Measurements from ENCODE around the gene CETN1.
A peak's percentile ranks its signal among the peaks of the same experiment; 100 is the strongest.

CETN1 gene

DNA sequence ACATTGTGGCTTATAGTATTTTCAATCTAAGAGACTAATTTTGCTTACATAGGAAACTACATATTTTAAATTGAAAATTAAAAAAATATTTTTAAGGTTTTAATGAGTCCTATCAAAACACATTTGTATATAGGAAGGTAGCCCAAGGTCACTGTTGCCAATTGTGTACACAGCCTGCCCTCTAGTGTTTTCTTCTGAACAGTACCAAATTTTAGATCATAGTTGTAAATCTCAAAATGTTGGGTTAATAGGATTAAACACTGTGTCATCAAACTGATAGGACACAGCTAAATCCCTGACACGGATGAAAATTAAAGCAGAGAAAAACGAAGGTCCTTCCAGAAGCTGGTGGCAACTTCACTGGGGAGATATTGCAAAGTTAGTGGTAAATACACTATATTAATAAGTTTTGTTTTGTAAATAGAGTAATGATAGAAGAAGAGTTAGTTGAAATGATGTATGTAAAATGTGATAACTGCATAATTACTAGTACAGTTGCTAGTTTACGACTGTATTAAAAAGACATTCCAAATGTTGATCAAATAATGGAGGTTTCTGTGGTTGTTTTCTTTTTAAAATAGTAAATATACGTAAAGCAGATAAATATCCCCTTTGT, 36.3 kb downstream of the CETN1 start:
- TF ChIP-seq CTCF (IDR thresholded peaks at IDR 0.05) = peak; percentile 80

DNA sequence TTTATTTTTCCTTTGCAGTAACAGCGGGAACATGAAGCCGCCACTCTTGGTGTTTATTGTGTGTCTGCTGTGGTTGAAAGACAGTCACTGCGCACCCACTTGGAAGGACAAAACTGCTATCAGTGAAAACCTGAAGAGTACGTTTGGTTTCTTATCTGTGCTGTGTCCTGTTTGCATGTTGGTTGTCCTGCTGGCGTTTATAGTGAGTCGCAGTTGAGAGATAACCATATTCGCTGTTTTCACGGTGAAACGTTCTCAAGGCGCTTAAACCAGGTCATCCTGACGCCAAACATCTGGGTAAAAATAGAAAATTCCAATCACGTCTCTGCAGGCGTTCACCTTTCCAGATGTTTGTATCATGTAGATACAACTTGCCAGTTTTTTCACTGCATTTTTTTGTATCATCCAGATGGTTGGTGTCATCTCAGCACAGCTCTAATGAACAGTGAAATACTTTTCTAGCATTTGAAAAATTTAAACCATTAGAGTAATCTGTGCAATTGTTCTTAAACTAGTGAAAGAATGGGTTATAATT, 37.9 kb downstream of the CETN1 start:
- no peak for TF ChIP-seq CTCF (IDR thresholded peaks at IDR 0.05)

DNA sequence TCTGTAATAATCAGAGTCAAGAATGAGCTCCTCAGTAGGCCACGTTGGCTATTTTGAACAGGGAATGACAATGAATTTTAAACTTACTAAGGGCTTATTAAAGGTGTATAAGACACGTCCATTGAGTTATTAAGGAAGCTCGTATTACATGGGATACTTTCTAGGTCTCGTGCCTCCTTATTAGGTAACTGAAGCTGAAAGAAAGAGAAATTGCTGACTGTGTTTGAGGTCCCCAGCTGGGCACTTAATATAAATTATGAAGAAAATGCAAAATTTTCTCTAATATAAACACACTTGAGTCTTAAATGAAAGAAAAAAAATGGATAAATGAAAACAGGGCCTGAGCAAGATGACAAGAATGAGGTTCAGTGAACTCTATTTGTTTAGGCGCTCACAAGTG, 38.4 kb downstream of the CETN1 start:
- no peak for TF ChIP-seq CTCF (IDR thresholded peaks at IDR 0.05)

DNA sequence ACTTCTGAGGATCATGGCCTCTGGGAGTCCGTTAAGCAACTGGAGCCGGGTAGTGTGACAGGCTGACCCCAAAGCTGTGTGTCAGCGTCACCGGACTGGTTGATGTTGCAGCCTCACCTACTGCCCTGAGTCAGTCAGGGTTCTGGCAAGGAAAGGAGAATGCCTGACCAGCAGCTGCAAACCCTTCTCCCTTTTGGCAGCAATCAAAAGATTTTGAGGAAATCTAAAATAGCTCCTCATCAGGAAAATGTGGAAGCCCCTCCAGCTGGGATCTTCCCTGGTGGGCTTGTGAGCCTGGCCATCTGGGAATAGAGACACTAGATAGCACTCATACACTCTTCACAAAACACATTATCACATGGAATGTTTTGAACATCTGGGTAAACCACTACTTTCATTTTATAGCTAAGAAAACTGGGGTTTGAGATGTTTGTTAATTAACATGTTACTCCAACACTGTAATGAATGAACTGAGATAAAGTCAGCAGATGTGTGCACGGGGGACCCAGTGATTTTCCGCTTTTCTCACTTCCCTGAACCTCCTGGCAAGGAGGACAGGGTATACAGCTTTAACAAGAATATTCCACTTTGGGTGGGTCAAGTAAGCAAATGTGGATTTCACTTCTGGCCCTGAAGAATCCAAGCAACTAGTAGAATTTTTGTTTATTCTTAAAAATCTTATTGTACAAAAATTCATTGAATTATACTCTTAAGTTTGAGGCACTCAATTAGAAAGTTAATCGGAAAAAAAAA, 41.3 kb downstream of the CETN1 start:
- TF ChIP-seq CTCF (IDR thresholded peaks at IDR 0.05) = no peak

GRCh38 chr18:622289-622688, 42.1 kb downstream of the CETN1 start:
- no peak for TF ChIP-seq CTCF (IDR thresholded peaks at IDR 0.05)

DNA sequence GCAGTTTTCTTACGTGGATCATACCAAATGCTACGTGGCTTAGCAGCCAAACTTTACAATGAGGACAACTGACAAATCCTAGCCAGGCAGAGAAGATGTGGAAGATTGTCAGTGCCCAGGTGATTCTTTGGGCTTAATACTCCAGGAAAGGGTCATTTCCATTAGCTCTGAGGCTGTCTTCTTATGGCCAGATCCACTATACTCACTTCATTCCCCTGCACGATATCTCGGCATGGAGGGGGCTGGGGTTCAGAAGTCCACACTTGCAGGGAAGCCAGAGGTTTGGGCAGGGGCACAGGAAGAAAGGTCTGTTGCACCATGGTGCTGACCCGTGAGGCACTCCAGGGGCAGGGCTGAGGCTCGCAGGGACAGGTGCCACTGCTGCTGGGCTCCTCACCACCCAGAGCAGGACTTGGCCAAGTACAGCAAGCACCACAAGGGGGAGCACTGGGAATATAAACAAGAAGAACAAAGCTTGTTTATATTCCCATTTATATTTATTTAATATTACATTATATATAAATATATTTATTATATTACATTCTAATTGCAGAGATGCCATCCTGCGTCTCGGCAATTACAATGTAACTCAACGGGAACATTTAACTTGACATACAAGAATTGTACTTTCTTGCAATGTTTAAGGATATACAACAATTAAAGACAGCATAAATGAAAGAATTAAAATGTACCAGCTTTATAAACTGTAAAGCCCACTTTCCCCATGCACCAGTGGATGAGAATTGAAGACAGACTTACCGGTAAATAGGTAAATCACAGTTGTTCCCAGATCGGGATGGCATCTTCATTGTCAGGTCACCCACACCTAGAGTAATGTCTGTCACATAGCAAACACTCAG, 43.8 kb downstream of the CETN1 start:
- TF ChIP-seq CTCF (IDR thresholded peaks at IDR 0.05) = peak; percentile 65

- TF ChIP-seq CTCF (IDR thresholded peaks at IDR 0.05) = no peak
Observed at GRCh38 chr18:627231-627630, 47.1 kb downstream of the CETN1 start.
